Colonic mucosa (tissue), 4 donors: ENCODE data around the gene PPIP5K2. TPM values are rescaled to one million over a fixed set of nuclear protein-coding genes. Genes with fewer than 3 reads are reported as not detected.
A peak's percentile ranks its signal among the peaks of the same experiment; 100 is the strongest.
"Not testable (repeated sequence)": the region's sequence is repeated elsewhere in the genome, so short reads cannot be mapped to it uniquely, and the experiment has no call there.

Source experiments
- DNase-seq: peaks from one replicate; pipeline ENCODE4 v3.0.0-alpha.2; 2020
- H3K27ac ChIP-seq: fragments of 200-600 bp; one replicate; pipeline ENCODE4 v1.8.0; 2021
- H3K27me3 ChIP-seq: fragments of 200-600 bp; one replicate; pipeline ENCODE4 v1.8.0; 2021
- H3K36me3 ChIP-seq: fragments of 200-600 bp; one replicate; pipeline ENCODE4 v1.8.0; 2021
- H3K4me1 ChIP-seq: fragments of 200-600 bp; one replicate; pipeline ENCODE4 v1.8.0; 2021; ENCODE audit warnings: mild to moderate bottlenecking
- H3K4me3 ChIP-seq: fragments of 200-600 bp; one replicate; pipeline ENCODE4 v1.8.0; 2021
- H3K9ac ChIP-seq, 2 donors: one replicate each; pipeline ENCODE4 v1.7.0; 2013; ENCODE audit warnings: control low read depth in 2 of 2, low read depth in 2 of 2, low read length in 2 of 2
- H3K9me3 ChIP-seq: fragments of 200-600 bp; one replicate; pipeline ENCODE4 v1.8.0; 2021
- CTCF ChIP-seq: fragments of 200-600 bp; IDR thresholded peaks from one replicate; pipeline ENCODE4 v1.8.0; 2022; ENCODE audit warnings: antibody characterized with exemption, mild to moderate bottlenecking
- intact Hi-C: fragments of 100-400 bp; cut with DNase I; formaldehyde crosslinking; loops from one replicate; pipeline ENCODE4 v1.14.1; 2022
- total RNA-seq, 2 donors: library from RNA; stranded (reverse); fragmentation: NEBNext Ultra II Directional in 1 of 2; extraction: Animal tissue kit (Norgen Biotek cat#: 25700) in 1 of 2; gene quantifications; one replicate each; pipeline ENCODE4 v1.2.1, GENCODE V29; 2021
- donor health status: healthy.
- donor health status: DM: no; HTN: no; CAD: no.
- donor health status: DM: no; HTN: no; CAD: no.

Gene PPIP5K2
- total RNA-seq, 2 donors from 2014 or later: 58.7 to 79.3 TPM

- Histone ChIP-seq H3K4me3 (no peak overlapping the region), H3K9ac (no peak overlapping the region), H3K9me3 (no peaks in the 10 kb centered on the region), H3K4me1 (no peaks in the 10 kb centered on the region), H3K27me3 (no peaks in the 10 kb centered on the region), H3K27ac (no peak overlapping the region), H3K36me3 (no peaks in the 10 kb centered on the region)
- intact Hi-C loops: loop anchor here (10.0 kb wide), 1 partner anchor 348 kb away; no protein-coding TSS in a partner anchor
- DNase-seq: no peak
- TF ChIP-seq CTCF: no peak
These were observed 12.6 kb downstream of the PPIP5K2 start for GRCh38 chr5:103132684-103133083.

GRCh38 chr5:103133231-103133630, 13.1 kb downstream of the PPIP5K2 start:
- TF ChIP-seq CTCF: no peak
- intact Hi-C loops: loop anchor here (10.0 kb wide), 1 partner anchor 348 kb away; no protein-coding TSS in a partner anchor
- H3K27ac ChIP-seq: no peak overlapping the region
- no peaks in the 10 kb centered on the region for H3K27me3 ChIP-seq
- H3K36me3 ChIP-seq: no peaks in the 10 kb centered on the region
- no peak overlapping the region for H3K9ac ChIP-seq
- H3K9me3 ChIP-seq: no peaks in the 10 kb centered on the region
- no peaks in the 10 kb centered on the region for H3K4me1 ChIP-seq
- no peak overlapping the region for H3K4me3 ChIP-seq
- no peak for DNase-seq

- H3K36me3 ChIP-seq: no peaks in the 10 kb centered on the region
- no peak for TF ChIP-seq CTCF
- H3K9ac ChIP-seq: no peak overlapping the region
- no peak for DNase-seq
- H3K27me3 ChIP-seq: no peaks in the 10 kb centered on the region
- intact Hi-C loops: loop anchor here (10.0 kb wide), 1 partner anchor 351 kb away; no protein-coding TSS in a partner anchor
- H3K27ac ChIP-seq: no peak overlapping the region
- H3K4me1 ChIP-seq: no peaks in the 10 kb centered on the region
- H3K4me3 ChIP-seq: no peak overlapping the region
- H3K9me3 ChIP-seq: no peaks in the 10 kb centered on the region
These were observed 15.4 kb downstream of the PPIP5K2 start for GRCh38 chr5:103135461-103135860.

- H3K36me3 ChIP-seq: no peaks in the 10 kb centered on the region
- no peak for DNase-seq
- intact Hi-C loops: loop anchor here (10.0 kb wide), 1 partner anchor 353 kb away; no protein-coding TSS in a partner anchor
- H3K4me3 ChIP-seq: no peak overlapping the region
- H3K9me3 ChIP-seq: no peaks in the 10 kb centered on the region
- no peaks in the 10 kb centered on the region for H3K27me3 ChIP-seq
- H3K4me1 ChIP-seq: no peaks in the 10 kb centered on the region
- H3K9ac ChIP-seq: no peak overlapping the region
- no peak overlapping the region for H3K27ac ChIP-seq
- TF ChIP-seq CTCF: no peak
These were observed 18.1 kb downstream of the PPIP5K2 start for GRCh38 chr5:103138202-103138690.

GRCh38 chr5:103139264-103139865, 19.3 kb downstream of the PPIP5K2 start:
- H3K27me3 ChIP-seq: no peaks in the 10 kb centered on the region
- intact Hi-C loops: loop anchor here (10.0 kb wide), 1 partner anchor 355 kb away; no protein-coding TSS in a partner anchor
- peak; percentile 91 for TF ChIP-seq CTCF
- no peaks in the 10 kb centered on the region for H3K36me3 ChIP-seq
- H3K9me3 ChIP-seq: no peaks in the 10 kb centered on the region
- peak; percentile 87 for DNase-seq
- no peaks in the 10 kb centered on the region for H3K4me1 ChIP-seq
- no peak overlapping the region for H3K27ac ChIP-seq
- H3K9ac ChIP-seq: no peak overlapping the region
- no peak overlapping the region for H3K4me3 ChIP-seq

- H3K36me3 ChIP-seq, DNase-seq, H3K9me3 ChIP-seq, H3K4me1 ChIP-seq, H3K27me3 ChIP-seq, H3K9ac ChIP-seq, H3K27ac ChIP-seq, H3K4me3 ChIP-seq: not testable (repeated sequence)
- intact Hi-C loops: loop anchor here (10.0 kb wide), 1 partner anchor 107 kb away; no protein-coding TSS in a partner anchor
These were observed 22.0 kb downstream of the PPIP5K2 start for GRCh38 chr5:103142132-103142531.
